Measurements from ENCODE around the gene NRXN3.

Gene NRXN3

DNA sequence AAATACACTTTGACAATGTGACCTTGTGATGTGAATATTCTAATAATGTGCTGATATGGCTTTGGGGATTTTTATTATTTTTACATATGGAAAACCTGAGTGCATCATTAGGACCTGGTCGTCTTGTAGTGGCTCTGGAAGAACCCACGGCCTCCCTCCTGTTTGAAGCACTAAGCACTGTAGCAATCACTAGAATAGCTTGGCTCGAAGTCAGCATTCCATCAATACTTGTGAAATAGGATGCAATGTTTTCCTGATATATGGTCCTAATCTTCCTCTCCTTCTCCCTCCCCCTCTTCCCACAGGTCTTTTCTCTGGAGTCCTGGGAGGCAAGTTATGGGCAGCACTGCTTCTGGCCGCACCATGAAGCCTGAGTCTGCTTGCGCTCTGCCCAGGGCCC, 71.9 kb downstream of the NRXN3 start:
- no peak for DNase-seq (ENCODE audit: low spot score)

DNA sequence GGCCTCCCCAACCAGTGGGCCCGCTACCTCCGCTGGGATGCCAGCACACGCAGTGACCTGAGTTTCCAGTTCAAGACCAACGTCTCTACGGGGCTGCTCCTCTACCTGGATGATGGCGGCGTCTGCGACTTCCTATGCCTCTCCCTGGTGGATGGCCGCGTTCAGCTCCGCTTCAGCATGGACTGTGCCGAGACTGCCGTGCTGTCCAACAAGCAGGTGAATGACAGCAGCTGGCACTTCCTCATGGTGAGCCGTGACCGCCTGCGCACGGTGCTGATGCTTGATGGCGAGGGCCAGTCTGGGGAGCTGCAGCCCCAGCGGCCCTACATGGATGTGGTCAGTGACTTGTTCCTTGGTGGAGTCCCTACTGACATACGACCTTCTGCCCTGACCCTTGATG, 73.0 kb downstream of the NRXN3 start:
- no peak for DNase-seq (ENCODE audit: low spot score)

DNA sequence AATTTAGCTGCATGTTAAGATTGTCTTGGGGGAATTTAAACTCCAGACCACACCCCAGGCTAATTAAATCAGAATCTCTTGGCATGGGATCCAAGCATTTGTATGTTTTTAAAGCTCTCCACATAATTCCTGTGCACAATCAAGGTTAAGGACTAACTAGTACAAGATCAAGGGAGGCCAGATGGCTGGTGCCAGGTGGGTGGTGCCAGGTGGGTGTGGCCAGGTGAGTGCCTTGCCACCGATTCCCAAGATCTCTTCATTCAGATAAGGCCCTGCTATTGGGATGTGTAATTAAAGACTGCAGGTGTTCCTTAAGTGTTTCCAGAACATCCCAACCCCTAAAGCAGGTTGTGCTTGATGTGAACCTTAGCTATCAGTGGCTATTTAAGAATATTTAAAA, 75.1 kb downstream of the NRXN3 start:
- no peak for DNase-seq (ENCODE audit: low spot score)

DNA sequence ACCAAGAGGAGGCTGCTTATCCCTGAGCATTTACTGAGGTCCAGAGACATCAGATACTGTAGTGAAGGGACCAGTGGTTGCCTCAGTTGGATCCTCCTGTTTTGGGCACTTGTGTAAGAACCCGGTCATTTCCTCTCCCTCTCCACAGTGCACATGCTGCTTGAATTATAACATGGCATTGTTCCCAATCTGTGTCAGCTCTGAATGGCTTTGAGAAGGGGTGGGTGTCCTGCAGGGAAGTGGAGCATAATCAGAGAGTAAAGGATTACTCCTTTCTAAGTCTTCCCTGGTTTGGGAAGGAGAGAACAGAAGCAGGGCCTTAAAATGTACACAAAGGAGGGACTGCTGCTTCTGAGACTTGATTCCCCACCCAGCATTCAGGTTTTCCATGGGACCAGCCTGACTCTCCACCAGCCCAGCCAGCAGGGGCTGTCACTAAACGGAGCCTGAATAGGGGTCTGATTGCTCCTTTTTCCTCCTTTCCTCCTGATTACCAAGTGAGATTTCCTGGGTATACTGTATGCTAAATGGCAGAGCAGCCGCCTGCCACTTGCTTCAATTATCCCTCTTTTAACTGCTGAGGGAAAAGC, 78.4 kb downstream of the NRXN3 start:
- no peak for DNase-seq (ENCODE audit: low spot score)

DNA sequence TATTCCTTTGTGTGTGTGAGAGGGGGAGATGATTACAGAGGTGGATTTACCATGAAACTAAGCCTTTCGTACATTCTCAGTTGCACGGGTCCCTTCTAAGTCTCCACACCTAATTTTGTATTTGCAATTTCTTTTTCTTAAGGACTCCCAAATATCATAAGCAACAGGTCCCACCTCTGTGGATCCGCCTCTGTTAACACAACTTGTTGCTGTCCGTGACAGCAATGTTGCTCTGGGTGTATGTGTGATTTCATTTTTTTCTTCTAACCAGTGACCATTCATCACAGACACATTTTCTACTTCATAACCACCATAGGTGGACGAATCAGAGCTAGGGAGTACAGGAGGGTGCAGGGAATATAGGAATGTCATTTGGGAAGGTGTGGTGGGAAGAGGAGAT, 81.1 kb downstream of the NRXN3 start:
- no peak for DNase-seq (ENCODE audit: low spot score)

DNA sequence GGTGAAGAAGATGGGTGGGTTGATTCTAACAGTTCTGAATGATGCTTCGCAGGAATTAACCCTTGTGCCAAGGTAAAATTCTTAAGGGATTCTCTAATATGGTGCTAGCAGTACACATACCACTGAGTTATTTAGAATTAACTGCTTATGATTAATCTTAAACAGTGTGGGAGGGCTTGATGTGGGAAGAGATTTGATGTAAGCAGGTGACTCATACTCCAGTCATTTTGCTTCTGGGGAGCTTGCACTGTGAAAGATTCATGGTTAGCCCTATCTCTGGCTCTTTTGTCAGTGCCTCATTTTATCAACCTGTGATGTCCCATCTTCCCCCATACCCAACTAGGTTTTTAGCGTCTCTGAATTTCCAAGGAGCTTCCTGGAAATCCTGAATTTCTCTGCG, 83.8 kb downstream of the NRXN3 start:
- no peak for DNase-seq (ENCODE audit: low spot score)

DNA sequence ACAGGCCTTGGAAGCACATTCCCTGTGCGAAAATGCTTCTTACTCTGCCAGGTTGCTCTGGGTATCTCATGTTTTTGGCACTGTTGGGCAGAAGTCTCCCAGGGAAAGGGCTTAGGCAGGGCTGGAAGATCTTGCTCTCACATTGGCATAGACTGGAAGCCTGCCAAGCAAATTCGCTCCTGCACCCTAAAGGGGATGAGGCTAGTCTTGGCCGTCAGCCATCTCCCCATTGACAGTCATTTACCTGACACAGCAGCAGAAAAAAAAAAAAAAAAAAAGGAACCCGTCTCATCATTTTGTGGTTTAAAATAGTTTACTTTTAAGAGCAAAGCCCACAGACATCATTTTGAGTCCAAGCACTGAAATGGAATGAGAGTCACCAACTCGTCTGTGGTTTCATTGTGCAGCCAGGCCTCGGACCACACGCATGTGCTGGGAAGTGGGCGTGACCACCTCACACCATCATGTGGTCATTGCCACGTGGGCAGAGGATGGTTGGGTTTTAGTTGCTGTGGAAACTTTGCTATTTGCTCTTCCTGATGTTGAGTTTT, 84.8 kb downstream of the NRXN3 start:
- DNase-seq (ENCODE audit: low spot score) = no peak

DNA sequence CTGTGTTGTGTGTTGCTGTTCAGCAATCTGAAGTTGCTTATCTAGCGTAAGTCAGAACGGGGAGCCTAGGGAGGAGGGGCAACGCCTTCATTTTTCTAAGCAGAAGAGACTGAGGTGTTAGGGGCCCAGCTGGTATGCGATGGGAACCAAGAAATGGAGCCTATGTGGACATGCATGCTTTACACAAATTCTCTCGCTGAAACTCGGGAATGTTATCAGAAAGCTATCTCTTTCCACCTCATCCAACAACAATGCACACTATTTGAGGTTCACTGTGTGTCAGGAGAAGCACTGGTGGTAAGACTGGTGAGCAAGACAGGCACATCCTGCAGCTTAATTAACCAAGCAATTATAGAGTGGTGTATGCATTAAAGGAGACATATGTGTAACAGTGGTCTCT, 89.7 kb downstream of the NRXN3 start:
- no peak for DNase-seq (ENCODE audit: low spot score)

DNA sequence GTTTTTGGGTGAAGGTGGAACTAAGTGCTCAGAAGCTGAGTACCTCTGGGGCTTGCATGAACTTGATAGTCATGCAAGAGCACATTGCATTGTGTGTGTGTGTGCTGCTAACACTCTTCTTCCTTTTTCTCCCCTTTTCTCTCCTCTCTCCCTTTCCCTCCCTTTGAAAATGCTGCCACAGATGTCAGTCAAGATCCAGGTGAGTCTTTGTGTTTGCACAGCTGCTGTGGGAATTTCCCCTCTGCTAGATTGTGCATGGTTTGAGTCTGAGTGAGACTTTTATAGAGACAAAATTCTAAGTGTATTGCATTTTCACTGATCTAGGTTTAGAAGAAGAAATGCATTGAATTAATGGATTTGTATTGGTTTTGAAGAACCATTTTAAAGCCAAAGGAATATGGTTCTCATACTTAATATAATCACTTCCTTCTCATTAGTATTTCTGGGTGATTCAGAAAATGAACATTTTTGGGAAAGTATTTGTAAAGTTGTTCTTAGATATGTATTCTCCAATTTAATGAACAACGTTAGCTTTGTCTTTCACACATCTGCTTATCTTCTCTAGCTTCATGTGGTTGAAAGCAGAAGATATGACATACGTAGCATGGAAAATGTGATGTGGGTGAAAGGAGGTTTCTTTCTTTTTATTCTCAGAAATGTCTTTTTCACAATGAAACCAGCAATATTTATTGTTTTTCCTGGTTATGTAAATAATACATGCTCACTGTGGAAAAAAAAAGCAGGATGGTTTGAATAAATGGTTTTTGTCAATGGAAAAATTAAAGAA, 108.5 kb downstream of the NRXN3 start:
- no peak for DNase-seq (ENCODE audit: low spot score)

DNA sequence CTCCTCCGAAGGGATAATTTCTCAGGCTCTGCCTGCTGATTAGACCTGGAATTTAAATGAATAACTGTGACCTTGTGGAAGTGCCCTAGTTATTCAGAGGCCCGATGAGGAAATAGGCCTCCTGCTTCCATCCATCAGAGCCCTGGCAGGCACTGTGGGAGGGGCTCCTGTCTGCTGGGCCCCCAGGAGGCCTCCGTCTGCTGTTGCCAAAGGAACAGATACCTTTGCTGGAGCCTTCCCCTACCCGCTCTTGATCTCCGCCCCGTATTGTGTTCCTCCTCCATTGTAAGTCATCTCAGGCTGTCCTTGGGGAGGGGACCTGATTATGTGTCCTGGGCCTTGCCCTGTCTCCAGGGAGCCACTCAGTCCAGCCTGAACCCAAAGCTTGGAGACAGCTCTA, 112.3 kb downstream of the NRXN3 start:
- no peak for DNase-seq (ENCODE audit: low spot score)

DNA sequence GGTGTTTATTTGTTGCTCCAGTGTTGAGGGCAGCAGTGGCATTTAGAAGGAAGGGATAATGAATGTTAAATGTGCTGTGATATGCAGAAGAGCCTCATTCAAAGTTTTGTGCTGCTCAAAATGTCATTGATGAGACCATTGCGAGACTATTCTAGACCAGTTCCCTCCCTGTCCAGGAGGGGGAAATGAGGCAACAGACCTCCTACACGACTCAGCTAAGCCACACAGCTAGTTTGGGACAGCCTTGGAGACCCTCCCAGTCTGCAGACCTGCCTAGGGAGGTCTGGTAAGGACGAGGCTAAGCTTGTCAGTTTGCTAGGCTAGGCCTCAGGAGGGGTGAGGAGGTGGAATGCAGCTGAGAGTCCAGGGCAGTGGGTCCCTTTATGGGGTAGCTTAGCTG, 116.0 kb downstream of the NRXN3 start:
- no peak for DNase-seq (ENCODE audit: low spot score)

DNA sequence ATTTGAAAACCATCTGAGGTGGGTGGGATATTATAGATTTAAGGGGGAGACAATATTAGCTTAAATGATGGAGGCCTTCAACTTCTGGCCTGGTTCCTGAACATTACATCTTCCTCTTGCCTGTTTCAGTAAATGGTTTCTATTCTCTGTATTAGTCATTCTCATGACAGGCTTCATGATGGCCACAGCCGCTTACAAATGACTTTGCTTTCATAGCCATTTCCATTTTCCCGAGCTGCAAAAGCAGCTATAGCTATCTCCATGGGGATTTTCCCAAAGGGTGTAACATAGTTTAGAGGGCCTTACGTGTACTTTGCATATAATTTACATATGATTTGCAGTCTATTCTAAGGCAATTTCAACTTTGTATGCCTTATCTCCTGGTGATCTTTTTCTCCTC, 121.8 kb downstream of the NRXN3 start:
- no peak for DNase-seq (ENCODE audit: low spot score)

DNA sequence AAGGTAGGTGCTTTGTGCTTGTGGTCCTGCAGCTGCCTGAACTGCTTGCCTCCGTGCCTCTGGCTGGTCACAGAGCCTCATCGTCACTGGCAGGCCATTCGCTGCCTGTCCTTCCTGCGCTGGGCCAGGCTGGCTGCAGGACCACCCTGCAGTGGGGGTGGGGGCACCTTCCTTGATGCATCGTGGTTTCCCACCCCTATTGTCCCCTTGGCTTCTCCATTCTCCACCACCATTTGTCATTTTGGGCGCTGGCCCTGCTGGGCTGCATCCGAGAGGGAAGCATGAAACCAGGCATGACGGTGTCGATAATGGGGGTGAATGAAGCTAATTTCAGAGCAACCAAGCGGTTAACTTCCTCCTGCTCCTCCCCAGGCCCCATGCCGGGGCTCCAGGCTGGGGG, 127.7 kb downstream of the NRXN3 start:
- DNase-seq (ENCODE audit: low spot score) = no peak

DNA sequence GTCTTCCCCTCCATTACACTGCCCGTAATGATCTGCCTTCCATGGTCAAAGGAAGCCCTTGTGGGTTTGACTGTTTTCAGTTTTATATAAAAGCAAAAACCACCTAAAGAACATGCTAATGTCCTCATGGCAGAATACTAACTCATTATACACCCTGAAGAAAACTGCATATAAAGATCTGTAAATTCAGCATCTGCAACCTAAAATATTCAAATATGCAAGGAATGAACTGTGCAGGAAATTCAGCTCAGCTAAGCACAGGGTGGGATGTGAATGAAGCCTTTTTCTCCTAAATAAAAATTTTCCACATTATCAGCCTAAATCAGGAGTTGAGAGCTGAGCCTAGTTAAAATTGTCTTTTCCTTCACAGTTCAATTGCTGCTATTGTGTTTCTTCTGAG, 128.1 kb downstream of the NRXN3 start:
- no peak for DNase-seq (ENCODE audit: low spot score)

DNA sequence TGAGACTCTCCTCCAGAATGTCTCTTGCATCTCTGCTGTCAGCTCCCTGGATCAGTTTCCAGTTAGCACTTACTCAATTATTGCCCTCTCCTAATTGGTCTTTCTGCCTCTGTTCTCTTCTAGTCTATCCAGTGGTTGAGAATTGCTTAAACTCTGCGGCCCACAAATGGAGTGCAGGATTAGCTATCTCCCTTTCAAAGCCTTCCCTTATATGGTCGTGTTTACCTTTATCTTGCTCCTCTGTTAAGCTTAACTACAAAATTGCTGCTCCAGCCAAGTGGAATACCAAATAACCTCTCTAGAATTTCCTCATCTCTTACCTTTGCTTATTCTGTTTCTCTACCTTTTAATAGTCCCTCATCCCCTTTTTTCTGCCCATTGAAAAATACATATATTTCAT, 132.7 kb downstream of the NRXN3 start:
- DNase-seq (ENCODE audit: low spot score) = no peak

DNA sequence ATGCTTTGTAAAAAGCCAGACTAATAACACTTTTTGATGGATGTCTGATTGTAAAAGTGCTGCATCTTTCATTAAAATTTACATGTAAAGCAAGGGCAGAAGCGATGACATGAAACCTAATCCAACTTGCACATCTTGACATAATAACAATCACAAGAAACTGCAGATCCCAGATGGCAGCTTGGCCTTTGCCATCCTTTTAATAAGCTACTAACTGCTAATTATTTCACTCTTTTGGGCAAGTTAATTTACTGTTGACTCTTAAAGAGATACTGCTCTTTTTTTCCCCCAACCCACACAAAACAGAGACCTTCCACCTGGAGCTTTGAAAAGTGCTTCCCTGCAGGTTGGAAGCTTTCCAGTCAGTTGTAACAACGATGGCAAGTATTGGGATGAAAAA, 137.5 kb downstream of the NRXN3 start:
- DNase-seq (ENCODE audit: low spot score) = no peak

DNA sequence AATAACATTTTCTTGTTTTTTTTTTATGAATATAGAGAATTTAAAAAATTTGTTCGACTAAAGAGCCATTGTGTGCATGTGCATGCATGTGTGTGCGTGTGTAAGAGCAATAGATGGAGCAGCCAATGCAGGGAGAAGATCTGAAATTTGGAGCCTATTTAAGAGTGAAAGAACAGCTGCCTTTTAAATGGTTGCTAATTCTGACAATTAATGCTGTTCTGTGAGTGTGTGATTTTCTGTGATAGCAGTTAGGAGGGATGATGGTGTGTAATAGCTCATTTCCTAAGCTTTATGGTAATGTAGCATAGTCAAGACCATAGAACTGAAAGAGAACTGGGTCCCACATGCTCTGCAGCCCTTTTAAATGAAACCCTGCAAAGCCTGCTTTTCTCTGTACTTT, 137.9 kb downstream of the NRXN3 start:
- DNase-seq (ENCODE audit: low spot score) = no peak

DNA sequence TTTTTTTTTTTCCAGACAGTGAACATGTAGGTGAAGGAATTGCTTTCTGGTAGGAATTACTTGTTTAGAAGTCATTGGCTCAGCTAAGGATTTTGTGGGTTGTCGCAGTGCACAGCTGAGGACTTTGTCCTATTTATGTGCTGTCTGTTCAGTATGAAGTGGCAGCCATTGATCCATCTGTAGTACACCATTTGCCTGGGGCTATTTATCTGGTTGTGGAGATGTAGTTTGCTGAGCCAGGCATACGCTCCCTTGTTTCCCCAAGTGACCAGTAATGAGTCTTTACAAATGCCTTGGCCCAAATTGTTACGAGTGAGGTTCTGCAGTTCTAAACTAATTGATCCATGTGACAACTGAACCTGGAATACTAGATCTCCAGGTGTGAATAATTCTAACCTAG, 140.1 kb downstream of the NRXN3 start:
- no peak for DNase-seq (ENCODE audit: low spot score)

DNA sequence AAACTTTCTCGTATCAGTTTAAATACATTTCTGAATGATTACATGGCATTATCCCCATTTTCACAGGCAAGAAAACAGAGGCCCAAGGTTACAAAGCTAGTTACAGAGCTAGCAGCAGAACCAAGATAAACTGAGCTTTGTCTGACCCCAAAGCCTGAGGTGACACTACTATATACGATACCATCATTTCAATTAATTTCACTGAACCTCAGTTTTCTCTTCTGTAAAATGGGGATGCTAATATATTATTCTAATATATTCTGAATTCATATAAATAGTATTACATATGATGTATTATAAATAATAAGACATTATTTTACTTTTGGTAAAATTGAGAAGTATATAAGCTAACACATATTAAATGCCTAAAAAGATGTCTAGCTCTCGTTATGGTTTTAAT, 143.3 kb downstream of the NRXN3 start:
- DNase-seq (ENCODE audit: low spot score) = no peak

DNA sequence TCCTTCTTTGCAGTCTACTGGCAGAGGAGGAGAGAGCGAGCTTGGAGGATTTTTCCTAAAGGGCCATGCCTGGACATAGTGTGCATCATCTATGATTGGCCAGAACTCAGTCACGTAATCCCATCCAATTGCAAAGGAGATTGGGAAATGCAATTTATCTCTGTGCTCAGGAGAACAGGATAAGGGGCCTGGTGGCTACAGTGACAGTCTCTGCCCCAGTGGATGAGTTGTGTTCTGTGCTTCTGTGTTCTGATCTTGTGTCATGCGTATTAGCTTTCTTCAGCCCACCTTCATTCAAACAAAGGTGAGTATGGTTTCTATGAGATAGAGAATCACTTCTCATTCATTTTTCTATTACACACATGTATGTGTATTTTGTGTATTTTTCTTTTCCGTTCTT, 144.3 kb downstream of the NRXN3 start:
- no peak for DNase-seq (ENCODE audit: low spot score)

DNA sequence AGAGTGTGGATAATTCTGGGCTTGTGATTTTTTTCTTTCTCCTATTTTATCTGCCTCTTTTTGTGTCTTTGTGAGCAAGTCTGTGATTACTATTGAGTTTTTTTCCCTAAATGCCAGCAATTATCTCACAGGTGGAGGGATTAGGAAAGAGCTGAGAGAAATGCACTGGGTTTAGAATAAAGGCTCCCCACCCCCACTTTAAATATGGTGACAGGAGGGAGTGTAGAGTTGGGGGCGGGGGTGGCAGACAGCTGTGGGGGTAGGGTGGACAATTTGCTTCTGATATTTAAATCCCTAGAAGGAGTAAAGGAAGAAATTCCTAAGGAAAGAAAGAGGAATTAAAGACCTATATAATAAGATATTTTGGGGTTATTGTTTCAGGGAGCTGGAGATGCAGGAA, 145.9 kb downstream of the NRXN3 start:
- DNase-seq (ENCODE audit: low spot score) = no peak

DNA sequence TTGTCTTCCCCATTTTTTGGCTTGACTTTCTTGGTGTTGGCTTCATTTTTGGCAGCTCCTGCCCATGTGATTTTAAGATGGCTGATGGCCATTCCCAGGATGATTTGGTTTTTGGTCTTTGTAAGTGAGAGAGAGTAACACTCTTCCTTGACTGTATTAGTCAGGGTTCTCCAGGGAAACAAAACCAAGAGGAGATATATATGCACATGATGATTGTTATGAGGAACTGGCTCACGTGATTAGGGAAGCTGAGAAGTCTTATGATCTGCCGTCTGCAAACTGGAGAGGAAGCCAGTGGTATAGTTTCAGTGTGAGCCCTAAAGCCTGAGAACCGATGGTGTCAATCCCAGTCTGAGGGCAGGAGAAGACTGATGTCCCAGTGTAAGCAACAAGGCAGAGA, 146.6 kb downstream of the NRXN3 start:
- no peak for DNase-seq (ENCODE audit: low spot score)

DNA sequence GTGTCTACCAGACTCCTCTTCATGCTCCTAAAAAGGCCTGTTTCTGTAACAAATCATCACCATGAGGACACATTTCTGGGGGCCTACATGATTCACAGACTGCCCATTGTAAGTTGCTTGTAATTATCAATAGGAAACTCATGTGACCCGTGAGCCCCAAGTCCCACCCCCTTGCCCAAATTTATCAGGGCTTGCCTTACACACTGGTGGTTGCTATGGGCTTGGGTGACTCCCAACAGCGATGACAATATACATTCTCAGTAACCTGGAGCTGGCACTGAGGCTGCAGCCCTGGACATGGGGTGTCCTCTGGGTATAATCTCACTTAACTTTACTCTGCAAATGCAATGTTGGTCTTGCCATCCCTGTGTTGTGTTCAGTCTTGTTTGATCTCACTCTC, 149.2 kb downstream of the NRXN3 start:
- DNase-seq (ENCODE audit: low spot score) = no peak

All from germinal center (tissue), 1 donor.